HG03175 (cell line): ENCODE results near the gene CDK5RAP1.

Source experiments
- ATAC-seq: cut with Tn5 transposase; IDR thresholded peaks from one replicate; pipeline ENCODE4 v1.9.1; 2021; ENCODE audit warnings: mild to moderate bottlenecking, moderate library complexity; ENCODE audit not compliant: unreplicated experiment

The CDK5RAP1 gene

DNA sequence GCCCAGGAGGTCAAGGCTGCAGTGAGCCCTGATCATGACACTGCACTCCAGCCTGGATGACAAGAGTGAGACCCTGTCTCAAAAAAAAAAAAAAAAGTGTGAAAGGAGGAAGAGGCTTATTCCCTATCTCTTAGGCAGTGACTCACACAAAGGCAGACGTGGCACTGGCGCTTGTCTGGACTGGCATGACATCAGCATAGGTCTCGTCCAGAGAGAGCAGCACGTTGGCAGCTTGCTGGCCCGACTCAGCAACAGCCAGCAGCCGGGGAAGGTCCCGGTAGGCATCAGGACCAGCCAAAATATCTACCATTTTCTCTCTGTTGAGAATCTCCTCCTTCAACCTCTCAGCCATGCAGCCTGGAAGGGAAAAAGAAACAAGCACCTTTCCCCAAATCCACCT, 14.1 kb downstream of the CDK5RAP1 start:
- no peak for ATAC-seq

DNA sequence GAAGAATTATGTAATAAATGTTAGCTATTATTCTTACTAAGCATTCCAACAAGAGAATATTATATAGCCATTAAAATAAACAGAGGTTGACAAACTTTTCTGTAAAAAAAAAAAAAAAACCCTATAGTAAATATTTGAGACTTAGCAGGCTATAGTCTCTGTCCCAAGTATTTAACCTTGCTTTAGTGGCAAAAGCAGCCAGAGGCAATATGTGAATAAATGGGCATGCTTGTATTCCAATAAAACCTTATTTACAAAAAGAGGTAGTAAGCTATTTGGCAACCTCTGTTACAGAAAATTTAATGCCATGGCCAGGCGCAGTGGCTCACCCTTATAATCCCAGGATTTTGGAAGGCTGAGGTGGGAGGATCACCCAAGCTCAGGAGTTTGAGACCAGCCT, 14.6 kb downstream of the CDK5RAP1 start:
- no peak for ATAC-seq

DNA sequence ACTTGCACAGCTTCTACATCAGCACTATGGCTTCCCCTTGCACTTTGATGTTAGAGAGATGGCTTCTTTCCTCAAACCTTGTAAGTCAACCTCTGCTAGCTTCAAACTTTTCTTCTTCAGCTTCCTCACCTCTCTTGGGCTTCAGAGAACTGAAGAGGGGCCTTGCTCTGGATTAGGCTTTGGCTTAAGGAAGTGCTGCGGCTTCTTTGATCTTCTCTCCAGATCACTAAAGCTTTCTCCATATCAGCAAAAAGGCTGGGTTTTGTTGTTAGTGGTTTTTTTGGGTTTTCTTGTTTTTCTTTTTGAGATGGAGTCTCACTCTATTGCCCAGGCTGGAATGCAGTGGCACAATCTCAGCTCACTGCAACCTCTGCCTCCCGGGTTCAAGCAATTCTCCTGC, 24.0 kb downstream of the CDK5RAP1 start:
- no peak for ATAC-seq

DNA sequence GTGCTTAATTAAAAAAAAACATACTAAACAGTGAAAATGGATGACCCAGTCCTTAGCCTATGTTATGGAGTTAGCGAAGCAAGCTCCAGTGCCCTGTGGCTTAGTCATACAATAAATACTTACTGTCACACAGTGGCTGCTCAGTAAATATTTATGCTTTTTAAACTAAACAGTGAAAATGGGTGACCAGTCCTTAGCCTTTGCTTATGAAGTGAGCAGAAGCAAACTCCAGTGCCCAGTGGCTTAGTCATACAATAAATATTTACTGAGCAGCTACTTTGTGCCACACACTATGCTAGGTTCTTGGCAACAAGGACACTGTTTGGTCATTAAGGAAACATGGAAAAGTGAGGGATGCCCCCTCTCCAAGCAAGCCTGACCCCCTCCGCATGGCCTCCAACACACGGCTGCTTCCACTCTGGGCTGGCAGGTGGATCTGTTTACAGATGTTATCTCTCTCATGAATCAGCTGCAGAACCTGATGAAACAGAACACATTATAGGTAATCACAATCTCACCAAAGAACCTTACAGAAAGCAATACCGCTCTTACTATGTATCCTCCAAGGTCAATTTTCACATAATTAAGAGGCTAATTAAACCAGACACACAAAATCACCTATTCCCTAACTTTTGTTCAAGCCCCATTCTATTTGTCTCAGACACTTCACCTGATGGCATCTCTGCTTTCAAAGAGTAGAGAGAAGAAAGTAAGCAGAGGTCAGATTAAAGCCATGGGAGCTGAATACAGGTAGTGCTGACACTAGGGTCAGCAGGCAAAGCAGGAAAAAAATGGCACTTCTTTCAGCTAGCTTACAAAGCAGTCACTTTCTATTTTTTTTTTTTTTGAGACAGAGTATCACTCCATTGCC, 27.3 kb downstream of the CDK5RAP1 start:
- no peak for ATAC-seq

DNA sequence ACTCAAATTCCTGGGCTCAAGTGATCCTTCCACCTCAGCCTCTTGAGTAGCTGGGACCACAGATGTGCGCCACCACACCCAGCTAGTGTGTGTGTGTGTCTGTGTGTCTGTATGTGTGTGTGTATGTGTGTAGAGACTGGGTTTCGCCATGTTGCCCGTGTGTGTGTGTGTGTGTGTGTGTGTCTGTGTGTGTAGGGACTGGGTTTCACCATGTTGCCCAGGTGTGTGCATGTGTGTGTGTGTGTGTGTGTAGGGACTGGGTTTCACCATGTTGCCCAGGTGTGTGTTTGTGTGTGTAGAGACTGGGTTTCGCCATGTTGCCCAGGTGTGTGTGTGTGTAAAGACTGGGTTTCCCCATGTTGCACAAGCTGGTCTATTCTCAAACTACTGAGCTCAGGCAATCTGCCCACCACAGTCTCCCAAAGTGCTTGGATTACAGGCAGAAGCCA, 28.3 kb downstream of the CDK5RAP1 start:
- no peak for ATAC-seq

DNA sequence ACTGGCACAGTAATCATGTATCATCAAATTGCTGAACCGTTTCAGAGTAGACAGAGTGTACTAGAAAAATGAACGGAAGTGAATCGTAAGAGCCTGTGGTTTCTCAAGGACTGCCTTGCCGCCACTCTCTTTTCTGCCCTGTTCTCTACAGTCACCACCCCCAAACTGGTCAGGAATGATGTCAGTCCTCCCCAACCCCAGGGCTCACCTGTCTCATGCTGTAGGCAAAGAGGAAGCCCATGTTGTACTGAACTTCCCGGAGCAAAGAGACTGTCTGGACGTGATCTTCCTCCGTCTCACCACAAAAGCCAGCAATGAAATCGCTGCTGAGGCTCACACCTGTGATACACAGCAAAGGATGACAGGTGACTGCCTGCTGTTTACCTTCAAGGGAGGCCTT, 31.0 kb downstream of the CDK5RAP1 start:
- no peak for ATAC-seq

DNA sequence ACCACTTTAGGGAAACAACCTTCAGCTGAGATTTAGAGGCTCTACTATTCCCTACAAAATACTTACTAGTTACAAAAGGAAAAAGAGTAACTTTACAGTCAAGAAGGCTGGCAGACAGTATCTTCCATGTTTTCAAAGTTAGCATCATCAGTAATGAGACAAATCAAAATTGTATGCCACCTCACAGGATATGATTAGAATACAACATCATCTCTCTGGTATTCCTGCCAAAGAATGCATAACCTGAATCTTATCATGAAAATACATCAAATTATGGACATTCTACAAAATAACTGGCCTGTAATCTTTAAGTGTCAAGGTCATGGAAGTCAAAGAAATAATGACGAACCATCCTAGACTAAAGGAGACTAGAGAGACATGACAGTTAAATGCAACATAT, 38.4 kb downstream of the CDK5RAP1 start:
- no peak for ATAC-seq

DNA sequence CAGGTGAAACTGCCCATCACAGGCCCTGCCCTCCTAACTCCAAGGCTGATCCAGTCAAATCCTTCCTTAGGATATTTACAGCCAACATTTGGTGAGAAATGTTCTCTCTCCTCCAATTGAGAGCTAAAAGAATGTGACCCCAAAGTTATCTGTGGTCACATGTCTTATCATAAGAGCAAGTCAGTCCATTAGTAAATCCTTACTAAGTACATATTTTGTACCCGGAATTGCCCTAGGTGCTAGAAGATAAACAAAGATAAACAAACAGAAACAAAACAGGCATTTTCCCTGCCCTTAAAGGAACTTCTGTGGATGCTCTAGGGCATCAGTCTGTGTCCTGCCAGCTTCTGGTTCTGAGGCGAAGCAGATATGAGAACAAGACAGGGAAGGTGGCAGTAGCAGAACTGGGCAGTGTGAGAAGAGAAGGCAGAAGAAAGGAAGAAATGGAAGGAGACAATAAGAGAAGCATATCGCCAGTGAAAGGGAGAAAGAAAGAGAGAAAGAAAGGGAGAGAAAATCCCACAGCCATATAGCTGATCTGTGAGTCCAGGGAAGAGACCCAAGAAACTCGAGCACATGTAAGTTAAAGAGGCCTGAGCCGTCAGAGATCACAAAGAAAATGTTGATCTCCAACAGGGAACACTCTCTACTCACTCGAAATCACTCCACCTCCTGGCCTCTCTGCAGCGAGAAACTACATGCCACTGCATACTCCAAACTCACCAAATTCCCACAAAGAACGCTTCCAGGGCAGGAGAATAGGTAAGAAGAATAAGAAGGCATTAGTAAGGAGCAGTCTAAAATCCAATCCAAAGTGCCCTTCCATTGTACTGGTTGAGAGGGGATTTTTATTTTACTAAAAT, 41.7 kb downstream of the CDK5RAP1 start:
- ATAC-seq = no peak

DNA sequence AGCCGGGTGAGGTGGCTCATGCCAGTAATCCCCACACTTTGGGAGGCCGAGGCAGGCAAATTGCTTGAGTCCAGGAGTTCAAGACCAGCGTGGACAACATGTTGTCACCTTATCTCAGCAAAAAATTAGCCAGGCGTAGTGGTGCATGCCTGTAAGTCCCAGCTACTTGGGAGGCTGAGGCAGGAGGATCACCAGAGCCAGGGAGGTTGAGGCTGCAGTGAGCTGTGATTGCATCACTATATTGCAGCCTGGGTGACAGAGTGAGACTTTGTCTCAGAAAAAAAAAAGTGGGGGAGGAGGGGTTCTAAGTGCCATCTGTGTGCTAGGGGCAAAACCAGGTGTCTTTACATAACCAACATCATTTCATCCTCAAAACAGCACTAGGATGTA, 48.3 kb downstream of the CDK5RAP1 start:
- ATAC-seq = no peak

DNA sequence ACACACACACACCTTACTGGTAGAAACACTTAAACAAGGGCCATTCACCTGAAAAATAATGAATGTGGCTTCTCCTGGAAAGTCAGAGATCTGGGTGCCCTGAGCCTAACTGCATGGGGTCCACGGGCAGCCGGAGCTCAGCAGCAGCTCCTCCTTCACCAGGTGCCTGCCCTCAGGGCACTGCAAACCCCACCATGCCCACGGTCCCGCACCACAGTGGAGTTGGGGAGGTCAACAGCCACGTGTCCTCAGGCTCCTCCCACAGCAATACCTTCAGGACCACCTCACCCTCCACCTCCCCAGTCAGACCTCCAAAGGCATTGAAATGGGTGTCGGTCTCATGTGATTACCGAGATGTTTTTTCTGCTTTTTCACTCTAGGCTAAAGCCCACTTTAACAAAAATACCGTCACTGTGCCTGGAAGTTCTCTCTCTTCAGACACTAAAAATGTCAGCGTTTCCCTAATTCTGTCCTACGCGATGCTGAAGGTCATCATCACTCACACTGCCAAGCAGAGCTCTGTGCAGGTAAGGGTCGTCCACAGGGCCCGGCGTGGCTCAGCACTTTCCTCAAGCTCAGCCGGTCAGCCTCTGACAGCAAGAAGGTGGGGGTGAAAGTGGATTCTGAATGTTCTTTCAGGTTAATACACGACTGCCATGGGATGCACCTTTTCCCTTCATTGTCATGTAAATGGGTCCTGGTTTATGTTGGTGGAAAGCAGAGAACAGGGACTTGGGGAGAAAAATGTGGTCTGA, 48.9 kb downstream of the CDK5RAP1 start:
- no peak for ATAC-seq

DNA sequence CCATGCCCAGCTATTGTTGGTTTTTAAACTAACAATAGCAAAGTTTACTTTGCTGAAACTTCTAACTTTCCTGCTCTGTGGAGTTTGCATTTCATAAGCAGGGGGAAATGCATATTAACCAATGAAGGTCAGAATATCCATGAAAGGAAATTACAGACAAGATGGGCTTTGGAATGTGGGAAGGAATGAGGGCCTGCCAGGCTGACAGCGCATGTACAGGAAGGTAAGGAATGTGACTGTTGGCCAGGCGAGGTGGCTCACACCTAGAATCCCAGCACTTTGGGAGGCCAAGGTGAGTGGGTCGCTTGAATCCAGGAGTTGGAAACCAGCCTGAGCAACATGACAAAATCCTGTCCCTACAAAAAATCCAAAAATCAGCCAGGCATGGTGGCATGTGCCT, 49.6 kb downstream of the CDK5RAP1 start:
- ATAC-seq = no peak

DNA sequence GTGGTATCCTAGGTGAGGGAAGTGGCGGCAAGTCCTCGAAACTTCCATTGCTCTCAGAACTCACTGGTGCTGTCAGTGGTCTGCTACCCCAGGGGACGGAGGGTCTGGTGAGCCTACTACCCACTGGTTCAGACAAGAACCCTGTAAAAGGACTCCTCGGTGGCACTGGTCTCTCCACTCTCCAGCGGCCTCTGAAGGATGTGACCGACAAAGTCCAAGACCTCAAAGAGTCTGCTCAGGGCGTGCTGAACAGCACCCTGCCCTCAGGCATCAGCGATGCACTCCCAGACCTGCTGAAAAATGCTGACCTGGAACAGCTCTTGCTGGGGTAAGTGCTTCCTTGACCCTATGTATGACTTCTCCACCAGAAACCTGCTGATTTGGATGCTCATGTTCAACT, 51.8 kb downstream of the CDK5RAP1 start:
- no peak for ATAC-seq

DNA sequence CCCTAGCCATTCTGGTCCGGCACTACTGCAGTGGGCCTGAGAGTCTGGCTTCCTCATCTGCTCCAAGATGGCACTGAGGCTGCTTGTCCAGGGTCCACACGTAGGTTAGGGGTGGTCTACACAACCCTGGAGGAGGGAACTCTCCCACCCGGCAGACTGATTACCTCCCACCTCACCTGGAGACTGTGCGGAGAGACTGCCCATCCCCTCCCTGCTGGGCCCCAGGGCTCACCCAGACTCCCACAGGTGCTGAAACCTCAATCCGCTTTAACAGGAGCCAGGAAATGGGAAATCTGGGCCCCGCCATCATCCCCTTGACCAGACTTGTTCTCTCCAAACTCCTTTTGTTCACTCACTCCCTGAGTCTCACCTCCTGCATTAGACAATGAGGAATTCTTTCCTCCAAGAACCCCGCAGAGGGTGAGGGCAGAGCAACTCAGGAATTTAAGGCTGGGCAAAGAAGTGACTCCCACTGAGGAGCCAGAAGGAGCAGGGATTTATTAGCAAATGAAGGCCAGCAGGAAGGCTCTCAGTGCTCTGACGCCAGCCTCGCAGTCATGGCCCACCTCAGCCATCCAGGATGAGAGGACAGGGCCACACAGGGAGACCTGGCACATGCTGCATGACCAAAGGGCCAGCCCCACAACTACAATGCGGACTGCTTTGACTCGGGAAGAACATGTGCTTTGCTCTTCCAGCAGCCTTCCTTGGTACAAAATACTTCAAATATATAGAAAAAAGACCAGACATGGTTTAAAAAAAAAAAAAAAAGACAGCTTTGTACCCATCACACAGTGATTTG, 53.0 kb downstream of the CDK5RAP1 start:
- ATAC-seq = no peak

DNA sequence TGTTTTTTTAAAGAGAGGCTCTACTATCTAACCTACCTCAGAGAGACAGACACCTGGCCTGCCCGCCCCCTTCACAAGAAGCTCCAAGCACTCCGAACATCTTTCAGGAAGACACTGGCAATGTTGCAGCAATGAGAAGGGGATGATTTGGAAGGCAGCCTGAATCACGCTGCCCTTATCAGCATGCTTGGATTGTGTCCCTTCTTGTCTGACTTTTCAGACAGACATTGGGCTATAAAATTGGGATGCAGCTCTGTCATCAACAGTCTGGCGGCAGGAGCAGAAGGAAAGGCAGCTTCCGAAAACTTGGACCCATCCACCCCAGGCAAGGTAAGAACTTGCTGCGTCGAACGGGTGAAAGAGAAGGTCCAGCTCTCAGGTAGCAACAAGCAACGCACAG, 56.0 kb downstream of the CDK5RAP1 start:
- no peak for ATAC-seq

DNA sequence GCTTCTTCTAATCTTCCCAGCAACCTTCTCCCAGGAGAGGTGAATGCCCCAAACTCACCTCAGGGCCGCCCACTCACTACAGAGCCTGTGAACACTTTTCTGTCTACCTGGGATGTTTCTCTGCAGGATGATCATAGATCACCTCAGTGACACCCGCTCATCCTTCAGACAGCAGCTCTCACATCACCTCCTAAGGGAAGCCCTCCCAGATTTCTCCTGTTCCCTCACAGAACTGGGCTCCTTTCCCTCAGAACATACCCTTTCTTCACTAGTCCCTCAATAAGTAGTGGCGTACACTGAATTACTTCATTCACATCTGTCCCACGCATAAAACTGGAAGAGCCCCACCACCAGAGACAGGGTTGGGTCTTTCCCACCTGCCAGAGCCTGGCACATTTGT, 57.8 kb downstream of the CDK5RAP1 start:
- ATAC-seq = no peak

DNA sequence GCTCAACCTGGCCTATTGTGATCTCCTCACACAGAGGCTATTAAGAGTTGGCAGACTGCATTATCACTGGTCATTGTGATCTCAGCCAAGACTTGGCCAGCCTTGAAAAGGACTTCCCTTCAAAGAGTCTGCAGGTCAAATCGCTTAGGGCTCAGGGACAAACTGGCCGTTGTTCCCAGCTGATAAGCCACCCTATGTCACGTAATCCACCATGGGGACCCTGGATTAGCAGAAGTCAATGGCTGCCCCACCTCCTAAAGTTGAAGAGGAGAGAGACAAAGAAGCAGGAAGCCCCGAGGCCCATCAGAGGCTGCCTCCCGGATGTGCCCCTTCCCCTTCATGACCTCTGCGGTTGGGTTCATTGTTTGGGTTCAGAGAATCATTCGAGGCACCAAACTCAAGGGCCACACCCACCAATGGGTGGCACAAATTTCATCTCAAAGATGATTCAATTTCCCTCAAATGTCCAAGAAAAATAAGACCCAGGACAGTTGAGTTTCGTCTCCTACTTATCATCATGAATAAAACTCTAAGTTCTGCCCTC, 61.7 kb downstream of the CDK5RAP1 start:
- no peak for ATAC-seq

DNA sequence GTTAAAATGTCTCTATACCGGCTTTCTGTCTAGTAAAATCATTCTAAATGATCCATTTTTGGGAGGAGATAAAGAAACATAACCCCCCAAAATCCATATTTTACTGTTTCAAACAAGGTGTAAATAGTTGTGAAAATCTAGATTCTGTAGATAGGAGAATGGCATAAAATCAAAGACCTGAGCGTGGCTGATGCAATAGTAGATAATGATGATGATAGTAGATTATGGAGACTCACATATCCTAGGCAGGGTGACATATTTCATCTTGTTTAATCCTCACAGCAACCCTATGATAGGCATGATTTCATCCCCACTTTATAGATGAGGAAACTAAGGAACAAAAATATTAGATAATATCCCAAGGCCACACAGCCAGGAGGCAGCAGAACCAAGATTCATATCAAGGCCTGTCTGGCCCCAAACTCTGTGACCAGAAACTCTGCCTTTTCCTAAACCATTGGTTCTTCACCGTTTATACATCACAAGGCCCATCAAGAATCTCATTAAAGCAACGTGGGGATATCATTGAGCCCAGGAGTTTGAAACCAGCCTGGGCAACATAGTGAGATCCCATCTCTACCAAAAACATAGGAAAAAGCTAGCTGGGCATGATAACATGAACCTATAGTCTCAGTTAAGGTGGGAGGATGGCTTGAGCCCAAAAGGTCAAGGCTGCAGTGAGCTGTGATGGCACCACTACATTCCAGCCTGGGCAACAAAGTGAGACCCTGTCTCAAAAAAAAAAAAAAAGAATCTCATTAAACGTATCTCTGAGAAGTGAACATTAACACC, 62.7 kb downstream of the CDK5RAP1 start:
- ATAC-seq = no peak

DNA sequence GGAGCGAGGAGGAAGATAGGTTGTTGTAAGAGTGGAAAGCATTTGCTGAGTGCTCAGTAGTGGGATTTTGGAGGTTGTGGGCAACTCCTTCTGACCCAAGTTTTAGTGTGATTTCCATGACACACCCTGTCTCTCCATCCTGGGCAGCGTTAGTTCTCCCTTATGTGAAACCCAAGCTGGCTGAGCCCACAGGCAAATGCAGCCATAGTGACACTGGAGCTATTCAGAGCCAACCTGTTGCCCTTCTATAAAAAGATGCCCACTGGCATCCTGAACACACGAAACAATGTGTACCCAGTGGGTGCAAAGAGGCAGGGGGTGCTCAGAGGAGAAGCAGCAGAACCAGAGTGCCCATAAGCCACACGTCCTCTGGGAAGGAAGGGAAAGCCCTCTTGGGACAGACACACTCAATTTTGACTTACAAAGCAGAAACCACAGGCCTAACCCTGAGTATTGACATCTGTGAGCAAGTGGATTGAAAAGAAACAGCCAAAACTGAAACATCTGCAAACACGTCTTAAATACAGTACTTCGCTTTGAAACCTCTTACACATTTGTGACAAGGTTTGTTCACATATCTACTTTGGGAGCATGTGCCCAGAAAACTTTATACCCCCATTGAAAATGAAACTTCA, 63.7 kb downstream of the CDK5RAP1 start:
- ATAC-seq = no peak

DNA sequence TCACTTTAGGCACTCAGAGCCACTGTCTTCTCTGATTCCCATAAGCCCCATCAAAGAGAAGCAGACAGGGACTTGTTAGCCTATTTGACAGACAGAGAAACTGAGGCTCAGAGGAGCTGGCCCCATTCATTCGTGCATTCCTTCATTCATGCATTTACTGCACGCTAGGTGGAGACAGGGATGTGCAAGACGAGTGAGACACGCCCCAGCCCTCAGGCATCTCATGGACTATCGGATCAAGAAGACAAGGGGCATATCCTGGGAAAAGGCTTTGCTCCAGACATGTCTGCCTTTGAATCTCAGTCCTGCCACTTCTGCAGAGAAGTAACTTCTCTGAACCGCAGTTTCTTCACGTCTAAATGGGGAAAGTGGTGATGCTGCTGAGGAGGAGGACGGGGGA, 64.2 kb downstream of the CDK5RAP1 start:
- ATAC-seq = no peak
